ENCODE results near the gene ST7.

Gene ST7

DNA sequence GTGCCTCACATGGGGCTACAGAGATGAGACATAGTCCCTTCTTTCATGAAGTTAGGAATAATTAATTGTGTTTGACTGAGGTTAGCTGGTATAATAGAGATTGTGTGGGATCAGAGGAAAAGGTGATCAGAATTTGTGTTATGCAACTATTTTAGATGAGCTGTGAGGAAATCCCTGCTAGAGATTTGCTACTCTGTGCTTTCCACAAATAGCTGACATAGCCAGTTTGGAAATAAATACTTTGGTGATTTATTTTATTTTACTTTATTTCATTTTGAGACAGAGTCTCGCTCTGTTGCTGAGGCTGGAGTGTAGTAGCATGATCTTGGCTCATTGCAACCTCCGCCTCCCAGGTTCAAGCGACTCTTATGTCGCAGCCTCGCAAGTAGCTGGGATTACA is 32.3 kb downstream of the ST7 start:
- TF ChIP-seq, protein P1, sequence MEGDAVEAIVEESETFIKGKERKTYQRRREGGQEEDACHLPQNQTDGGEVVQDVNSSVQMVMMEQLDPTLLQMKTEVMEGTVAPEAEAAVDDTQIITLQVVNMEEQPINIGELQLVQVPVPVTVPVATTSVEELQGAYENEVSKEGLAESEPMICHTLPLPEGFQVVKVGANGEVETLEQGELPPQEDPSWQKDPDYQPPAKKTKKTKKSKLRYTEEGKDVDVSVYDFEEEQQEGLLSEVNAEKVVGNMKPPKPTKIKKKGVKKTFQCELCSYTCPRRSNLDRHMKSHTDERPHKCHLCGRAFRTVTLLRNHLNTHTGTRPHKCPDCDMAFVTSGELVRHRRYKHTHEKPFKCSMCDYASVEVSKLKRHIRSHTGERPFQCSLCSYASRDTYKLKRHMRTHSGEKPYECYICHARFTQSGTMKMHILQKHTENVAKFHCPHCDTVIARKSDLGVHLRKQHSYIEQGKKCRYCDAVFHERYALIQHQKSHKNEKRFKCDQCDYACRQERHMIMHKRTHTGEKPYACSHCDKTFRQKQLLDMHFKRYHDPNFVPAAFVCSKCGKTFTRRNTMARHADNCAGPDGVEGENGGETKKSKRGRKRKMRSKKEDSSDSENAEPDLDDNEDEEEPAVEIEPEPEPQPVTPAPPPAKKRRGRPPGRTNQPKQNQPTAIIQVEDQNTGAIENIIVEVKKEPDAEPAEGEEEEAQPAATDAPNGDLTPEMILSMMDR (IDR thresholded peaks at IDR 0.05; ENCODE audit: low read depth, low read length, missing control alignments): no peak
- H3K4me3 ChIP-seq (ENCODE audit: low read depth, low read length): no peak overlapping the region
- no peak for DNase-seq (ENCODE audit: low read depth)
- in situ Hi-C loops (cut with HindIII; ENCODE audit: low sequenced_read_pairs): no loop called here

DNA sequence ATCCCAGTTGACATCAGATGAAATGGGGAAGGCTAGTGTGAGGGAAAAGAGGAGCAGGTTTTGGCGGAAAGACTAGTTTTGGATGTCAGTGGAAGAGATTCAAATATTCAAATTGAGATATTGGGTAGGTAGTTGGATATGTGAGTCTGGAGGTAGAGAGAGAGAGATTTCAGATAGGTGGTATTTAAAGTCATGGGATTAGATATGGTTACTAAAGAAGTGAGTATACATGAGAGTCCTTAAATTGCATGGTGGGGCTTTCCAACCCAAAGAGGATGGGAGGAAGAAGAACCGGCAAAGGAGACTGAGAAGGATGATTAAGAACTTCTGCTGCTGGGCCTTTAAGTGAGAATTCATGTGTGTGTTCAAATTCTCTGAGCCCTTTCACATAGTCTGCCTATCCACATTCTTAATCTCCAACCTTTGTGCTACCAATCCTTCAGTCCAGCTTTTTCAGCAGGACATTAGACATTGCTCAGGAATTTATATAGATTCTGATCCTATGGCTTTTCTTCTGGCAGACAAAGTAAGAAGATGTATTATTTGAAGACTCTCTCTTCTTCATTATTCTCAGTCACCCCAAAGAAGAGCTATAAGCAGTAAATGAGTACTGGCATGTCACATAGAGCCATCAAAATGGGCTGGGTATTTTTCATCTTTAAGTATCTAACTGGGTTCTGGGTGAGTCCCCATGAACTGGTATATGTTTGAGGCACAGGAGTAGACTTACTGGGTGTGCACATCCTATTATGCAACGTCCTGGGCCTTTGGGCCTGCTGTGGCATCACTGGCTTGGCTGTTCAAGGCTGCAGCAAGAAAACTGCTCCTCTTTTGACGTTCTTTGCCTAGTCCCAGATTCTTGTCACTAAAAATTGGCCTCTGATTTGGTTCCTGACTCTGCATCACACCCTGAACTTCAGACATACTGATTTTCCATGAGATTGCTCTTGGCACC is 33.6 kb downstream of the ST7 start:
- TF ChIP-seq, protein P1 (IDR thresholded peaks at IDR 0.05; ENCODE audit: low read depth, low read length, missing control alignments): no peak
- in situ Hi-C loops (cut with HindIII; ENCODE audit: low sequenced_read_pairs): no loop called here
- no peak overlapping the region for H3K4me3 ChIP-seq (ENCODE audit: low read depth, low read length)

DNA sequence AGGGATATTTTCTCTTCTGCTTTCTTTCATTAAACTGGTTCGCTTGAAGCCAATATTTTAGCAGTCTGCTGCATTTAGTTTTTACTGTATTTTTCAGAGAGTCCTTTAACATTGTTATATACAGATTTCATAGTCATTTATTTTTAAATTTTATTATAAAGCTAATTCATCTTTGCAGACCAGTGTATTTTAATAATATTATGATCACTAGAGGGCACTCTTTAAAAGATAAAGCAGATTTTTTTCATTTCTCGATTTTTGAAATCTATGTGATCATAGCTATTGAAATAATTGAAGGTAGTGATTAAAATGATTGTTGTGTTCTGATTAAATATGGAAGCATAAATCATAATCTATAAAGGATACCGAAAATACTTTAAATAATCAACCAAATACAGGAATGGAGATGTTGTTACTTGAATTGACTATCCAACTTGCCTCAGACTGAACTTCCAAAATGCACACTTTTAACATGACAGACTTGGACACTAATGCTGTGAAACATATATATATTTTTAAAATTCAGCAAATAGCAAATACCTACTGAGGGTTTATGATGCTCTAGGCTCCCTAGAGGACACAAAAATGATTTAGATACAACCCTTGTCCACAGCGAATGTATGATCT is 35.2 kb downstream of the ST7 start:
- DNase-seq (ENCODE audit: low read depth): no peak
- TF ChIP-seq, protein P1 (IDR thresholded peaks at IDR 0.05; ENCODE audit: low read depth, low read length, missing control alignments): no peak
- in situ Hi-C loops (cut with HindIII; ENCODE audit: low sequenced_read_pairs): no loop called here
- H3K4me3 ChIP-seq (ENCODE audit: low read depth, low read length): no peak overlapping the region

More for the DNA sequence above, 33.6 kb downstream of the ST7 start:
- no peak for DNase-seq (ENCODE audit: low read depth)

DNA sequence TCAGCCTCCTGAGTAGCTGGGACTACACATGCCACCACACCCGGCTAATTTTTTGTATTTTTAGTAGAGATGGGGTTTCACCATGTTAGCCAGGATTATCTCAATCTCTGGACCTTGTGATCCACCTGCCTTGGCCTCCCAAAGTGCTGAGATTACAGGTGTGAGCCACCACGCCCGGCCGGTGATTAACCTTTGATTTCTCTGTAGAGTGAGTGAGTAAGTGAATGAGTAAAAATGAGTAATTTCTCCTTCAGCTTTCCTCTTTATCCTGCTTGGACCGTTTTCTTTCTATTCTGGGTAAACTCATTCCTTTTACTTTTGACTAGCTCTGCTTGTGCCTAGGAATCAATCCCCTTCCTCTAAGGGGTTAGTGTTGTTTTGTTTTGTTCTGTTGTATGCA is 36.8 kb downstream of the ST7 start:
- no peak for DNase-seq (ENCODE audit: low read depth)
- TF ChIP-seq, protein P1 (IDR thresholded peaks at IDR 0.05; ENCODE audit: low read depth, low read length, missing control alignments): no peak
- in situ Hi-C loops (cut with HindIII; ENCODE audit: low sequenced_read_pairs): no loop called here
- no peak overlapping the region for H3K4me3 ChIP-seq (ENCODE audit: low read depth, low read length)

DNA sequence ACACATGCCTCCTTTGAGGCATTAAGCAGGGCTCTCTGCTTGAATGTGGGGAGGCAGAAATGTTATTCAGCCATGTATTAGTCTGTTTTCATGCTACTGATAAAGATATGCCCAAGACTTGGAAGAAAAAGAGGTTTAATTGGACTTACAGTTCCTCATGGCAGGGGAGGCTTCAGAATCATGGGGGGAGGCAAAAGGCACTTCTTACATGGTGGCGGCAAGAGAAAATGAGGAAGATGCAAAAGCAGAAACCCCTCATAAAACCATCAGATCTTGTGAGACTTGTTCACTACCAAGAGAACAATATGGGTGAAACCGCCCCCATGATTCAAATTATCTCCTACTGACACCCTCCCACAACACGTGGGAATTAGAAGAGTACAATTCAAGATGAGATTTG is 37.9 kb downstream of the ST7 start:
- H3K4me3 ChIP-seq (ENCODE audit: low read depth, low read length): no peak overlapping the region
- TF ChIP-seq, protein P1 (IDR thresholded peaks at IDR 0.05; ENCODE audit: low read depth, low read length, missing control alignments): no peak
- in situ Hi-C loops (cut with HindIII; ENCODE audit: low sequenced_read_pairs): no loop called here
- DNase-seq (ENCODE audit: low read depth): no peak

DNA sequence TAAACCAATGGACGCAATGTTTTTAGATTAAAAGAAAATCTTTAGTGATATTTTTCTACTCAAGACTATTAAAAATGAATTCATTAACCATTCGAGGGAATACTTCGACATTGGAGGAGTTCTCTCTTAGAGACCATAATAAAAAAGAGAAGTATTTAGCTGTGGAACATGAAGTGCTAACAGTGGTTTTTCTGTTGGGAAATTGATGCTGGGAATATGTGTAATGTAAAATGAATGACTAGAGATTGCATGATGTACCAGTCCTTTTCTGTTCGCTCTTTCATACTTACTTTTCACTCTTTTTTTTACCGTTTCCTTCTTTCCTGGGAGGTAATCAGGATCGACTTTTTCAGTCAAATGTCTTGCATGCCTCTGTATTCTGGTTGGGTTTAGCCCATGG is 41.3 kb downstream of the ST7 start:
- no peak overlapping the region for H3K4me3 ChIP-seq (ENCODE audit: low read depth, low read length)
- in situ Hi-C loops (cut with HindIII; ENCODE audit: low sequenced_read_pairs): no loop called here
- TF ChIP-seq, protein P1 (IDR thresholded peaks at IDR 0.05; ENCODE audit: low read depth, low read length, missing control alignments): no peak
- no peak for DNase-seq (ENCODE audit: low read depth)
